ENCODE data around the gene POLR2L. TPM values are rescaled to one million over a fixed set of nuclear protein-coding genes. Genes with fewer than 3 reads are reported as not detected.

POLR2L gene
- polyA plus RNA-seq, 1 of the 3 experiments (the other 2 are of a cell fraction): 540 TPM

- POLR2A ChIA-PET: interaction anchor here (0.9 kb wide), 1 partner anchor 625 kb away, joined by 4 read pairs; no protein-coding TSS in a partner anchor
- CTCF ChIA-PET: interaction anchor here (0.6 kb wide), 1 partner anchor 33 kb away, joined by 3 read pairs; no protein-coding TSS in a partner anchor
- no peak for DNase-seq
Observed at GRCh38 chr11:864898-865297, 22.6 kb upstream of the POLR2L start.

GRCh38 chr11:863910-864827, 21.8 kb upstream of the POLR2L start:
- H3K79me2 ChIP-seq (ENCODE audit: insufficient read depth): peaks cover 7% of the 10 kb centered on the region; the same call in 1 of the 2 replicates
- no peak overlapping the region for H3K9ac ChIP-seq
- H3K36me3 ChIP-seq (replicated peaks in 1 of 2; ENCODE audit: control insufficient read depth in 1 of 2, insufficient read depth in 2 of 2, low read length in 1 of 2): peaks cover 0 to 24% of the 10 kb centered on the region in 2 experiments
- H3F3A ChIP-seq (replicated peaks; ENCODE audit: insufficient read depth): peaks cover 3% of the 10 kb centered on the region
- 95% methylated on average over 14 of the region's 31 CpGs for WGBS (ENCODE audit: low lambda C conversion rate)
- H3K27me3 ChIP-seq (ENCODE audit: insufficient read depth): no peaks in the 10 kb centered on the region
- POLR2A ChIA-PET: interaction anchor here (0.9 kb wide), 1 partner anchor 625 kb away, joined by 4 read pairs; no protein-coding TSS in a partner anchor
- no peak overlapping the region; a peak in 1 of 4 replicates for H3K27ac ChIP-seq (ENCODE audit: low read depth in 2 of 2, low read length in 1 of 2)
- no peaks in the 10 kb centered on the region for H3K9me2 ChIP-seq
- H4K20me1 ChIP-seq (ENCODE audit: insufficient read depth): peaks cover 28% of the 10 kb centered on the region
- DNase-seq: no peak
- CTCF ChIA-PET: no interaction called here
- H3K4me2 ChIP-seq: no peak overlapping the region
- TF ChIP-seq FOXJ3 (CRISPR knock-in tag; IDR thresholded peaks at IDR 0.05) (no peak), SIN3A (IDR thresholded peaks at IDR 0.05; ENCODE audit: borderline replicate concordance, low read depth, low read length) (peak; percentile 0; the same call in 1 of the 2 replicates)
- no peaks in the 10 kb centered on the region for H3K9me3 ChIP-seq
- H2AFZ ChIP-seq (ENCODE audit: low read depth): no peak overlapping the region
- H3K4me3 ChIP-seq (ENCODE audit: low read depth in 2 of 2, low read length in 1 of 2): no peak overlapping the region
- H3K4me1 ChIP-seq (ENCODE audit: control insufficient read depth in 1 of 2, insufficient read depth in 2 of 2, low read depth in 1 of 2, low read length in 1 of 2): peaks cover 10 to 34% of the 10 kb centered on the region in 2 experiments; a peak in 2 of 4 replicates

More at GRCh38 chr11:864898-865297, 22.6 kb upstream of the POLR2L start:
- Histone ChIP-seq H3K4me1 (ENCODE audit: control insufficient read depth in 1 of 2, insufficient read depth in 2 of 2, low read depth in 1 of 2, low read length in 1 of 2) (peaks cover 4 to 30% of the 10 kb centered on the region in 2 experiments; a peak in 2 of 4 replicates), H3K79me2 (ENCODE audit: insufficient read depth) (peaks cover 6% of the 10 kb centered on the region; the same call in 1 of the 2 replicates), H3K9me2 (no peaks in the 10 kb centered on the region), H3K4me2 (no peak overlapping the region), H3K9me3 (no peaks in the 10 kb centered on the region), H3K4me3 (ENCODE audit: low read depth in 2 of 2, low read length in 1 of 2) (no peak overlapping the region), H3K27me3 (ENCODE audit: insufficient read depth) (no peaks in the 10 kb centered on the region), H3K9ac (no peak overlapping the region), H3F3A (replicated peaks; ENCODE audit: insufficient read depth) (peaks cover 3% of the 10 kb centered on the region), H3K36me3 (replicated peaks in 1 of 2; ENCODE audit: control insufficient read depth in 1 of 2, insufficient read depth in 2 of 2, low read length in 1 of 2) (peaks cover 0 to 24% of the 10 kb centered on the region in 2 experiments), H2AFZ (ENCODE audit: low read depth) (no peak overlapping the region), H3K27ac (ENCODE audit: low read depth in 2 of 2, low read length in 1 of 2) (no peak overlapping the region; a peak in 1 of 4 replicates), H4K20me1 (ENCODE audit: insufficient read depth) (peaks cover 22% of the 10 kb centered on the region)
- TF ChIP-seq TCF12 (IDR thresholded peaks at IDR 0.05): no peak
- no peak for TF ChIP-seq RAD21 (IDR thresholded peaks at IDR 0.05; ENCODE audit: low read length)
- no peak for TF ChIP-seq CTCF (IDR thresholded peaks at IDR 0.05)
- no peak for TF ChIP-seq YY1 (IDR thresholded peaks at IDR 0.05; ENCODE audit: low read depth)
- no peak for TF ChIP-seq GABPA (IDR thresholded peaks at IDR 0.05; ENCODE audit: low read depth)
- TF ChIP-seq CHD2 (IDR thresholded peaks at IDR 0.05; ENCODE audit: low read length, partially characterized antibody): no peak
- TF ChIP-seq RCOR1 (IDR thresholded peaks at IDR 0.05; ENCODE audit: low read length): no peak
- WGBS (ENCODE audit: low lambda C conversion rate): 93% methylated on average over 11 of the region's 11 CpGs

All from SK-N-SH (cell line).